GM12892 (cell line): ENCODE measurements around the gene NDUFAF8.

Experiments used
- POLR2A ChIP-seq: IDR thresholded peaks from 2 replicates; pipeline ENCODE4 v1.6.1; 2011; ENCODE audit warnings: low read depth, low read length, control low read depth
- POLR2AphosphoS5 ChIP-seq: IDR thresholded peaks from 2 replicates; pipeline ENCODE4 v1.6.1; 2011; ENCODE audit warnings: low read depth, low read length, control low read depth

GRCh38 chr17:81190591-81190990 is 48.5 kb upstream of the NDUFAF8 start:
- TF ChIP-seq POLR2A (no peak), POLR2AphosphoS5 (no peak)
